Brain pericyte (primary cell): Measurements from ENCODE around the gene HSPG2.
"Not testable (repeated sequence)": the region's sequence is repeated elsewhere in the genome, so short reads cannot be mapped to it uniquely, and the experiment has no call there.

ENCODE experiments used
- DNase-seq: peaks from one replicate; pipeline ENCODE4 v3.0.0-alpha.2; 2012; ENCODE audit warnings: low read depth, low spot score

HSPG2 gene

DNA sequence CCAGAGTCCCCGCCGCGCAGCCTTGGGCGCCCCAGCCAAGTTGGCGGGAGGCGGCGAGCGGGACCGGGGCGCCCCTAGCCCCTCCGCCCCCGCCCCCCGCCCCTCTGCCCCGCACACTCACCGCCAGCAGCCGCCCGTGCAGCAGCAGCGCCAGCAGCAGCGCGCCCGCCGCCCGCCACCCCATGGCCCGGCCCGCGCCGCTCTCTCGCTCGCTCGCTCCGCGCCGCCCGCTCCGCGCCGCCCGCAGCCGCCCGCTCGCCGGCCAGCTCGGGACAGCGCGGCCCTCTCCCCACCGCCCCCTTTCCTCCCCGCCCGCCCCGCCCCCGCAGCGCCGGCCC, at the start of gene HSPG2:
Gene HSPG2, minus strand, starts transcription at position 277 of the 338 bp plus-strand sequence. Its CDS starts 93 bp downstream, at position 184.
- no peak for DNase-seq

DNA sequence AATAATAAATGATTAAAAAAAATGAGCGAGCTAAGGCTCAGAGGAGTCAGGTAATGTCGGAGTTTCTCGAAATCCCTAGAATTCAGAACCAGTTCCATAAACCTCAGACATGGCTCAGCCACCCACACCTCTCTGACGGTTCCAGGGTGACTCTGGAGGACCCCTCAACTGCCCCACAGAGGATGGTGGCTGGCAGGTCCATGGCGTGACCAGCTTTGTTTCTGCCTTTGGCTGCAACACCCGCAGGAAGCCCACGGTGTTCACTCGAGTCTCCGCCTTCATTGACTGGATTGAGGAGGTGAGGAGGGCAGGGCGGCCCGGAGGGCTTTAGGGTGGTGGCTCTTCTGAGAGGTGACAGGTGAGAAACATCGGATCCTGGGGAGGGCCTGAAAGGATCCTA, 49.3 kb upstream of the HSPG2 start:
- not testable (repeated sequence) for DNase-seq

DNA sequence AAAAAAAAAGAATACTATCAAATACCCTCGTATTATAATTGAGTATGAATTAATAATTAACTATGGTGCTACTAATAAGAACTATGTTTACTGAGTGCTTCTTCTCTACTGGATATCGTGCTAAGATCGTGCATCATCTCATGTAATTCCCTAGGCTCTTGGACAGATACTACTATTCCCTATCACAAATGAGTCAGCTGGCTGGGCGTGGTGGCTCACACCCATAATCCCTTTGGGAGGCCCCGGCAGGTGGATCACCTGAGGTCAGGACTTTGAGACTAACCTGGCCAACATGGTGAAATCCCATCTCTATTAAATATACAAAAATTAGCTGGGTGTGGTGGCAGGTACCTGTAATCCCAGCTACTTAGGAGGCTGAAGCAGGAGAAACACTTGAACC, 48.8 kb upstream of the HSPG2 start:
- DNase-seq: not testable (repeated sequence)

DNA sequence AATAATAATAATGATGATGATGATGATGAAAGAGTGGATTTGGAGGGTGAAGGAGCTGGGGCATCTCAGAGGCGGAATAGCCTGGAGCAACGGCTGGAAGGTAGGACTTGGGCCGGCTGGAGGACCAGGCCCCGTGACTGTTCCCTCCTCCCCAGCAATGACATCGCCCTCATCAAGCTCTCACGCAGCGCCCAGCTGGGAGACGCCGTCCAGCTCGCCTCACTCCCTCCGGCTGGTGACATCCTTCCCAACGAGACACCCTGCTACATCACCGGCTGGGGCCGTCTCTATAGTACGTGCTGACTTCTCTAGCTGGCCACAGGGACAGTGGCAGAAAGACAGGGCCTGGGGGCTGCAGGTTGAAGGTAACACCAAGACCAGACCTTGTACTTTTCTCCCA, 46.4 kb upstream of the HSPG2 start:
- not testable (repeated sequence) for DNase-seq

DNA sequence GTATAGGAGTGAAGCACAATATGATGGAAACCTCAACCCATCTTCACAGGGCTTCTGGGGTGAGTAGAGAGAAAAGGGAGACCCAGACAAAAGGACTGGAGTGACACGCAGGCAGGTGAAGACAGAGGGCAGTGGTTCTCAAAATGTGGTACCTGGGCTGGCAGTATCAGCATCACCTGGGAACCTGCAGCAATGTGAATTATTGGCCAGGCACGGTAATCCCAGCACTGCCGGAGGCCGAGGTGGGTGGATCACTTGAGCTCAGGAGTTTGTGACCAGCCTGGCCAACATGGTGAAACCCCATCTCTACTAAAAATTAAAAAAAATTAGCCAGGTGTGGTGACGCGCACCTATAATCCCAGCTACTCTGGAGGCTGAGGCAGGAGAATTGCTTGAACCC, 45.0 kb upstream of the HSPG2 start:
- not testable (repeated sequence) for DNase-seq

DNA sequence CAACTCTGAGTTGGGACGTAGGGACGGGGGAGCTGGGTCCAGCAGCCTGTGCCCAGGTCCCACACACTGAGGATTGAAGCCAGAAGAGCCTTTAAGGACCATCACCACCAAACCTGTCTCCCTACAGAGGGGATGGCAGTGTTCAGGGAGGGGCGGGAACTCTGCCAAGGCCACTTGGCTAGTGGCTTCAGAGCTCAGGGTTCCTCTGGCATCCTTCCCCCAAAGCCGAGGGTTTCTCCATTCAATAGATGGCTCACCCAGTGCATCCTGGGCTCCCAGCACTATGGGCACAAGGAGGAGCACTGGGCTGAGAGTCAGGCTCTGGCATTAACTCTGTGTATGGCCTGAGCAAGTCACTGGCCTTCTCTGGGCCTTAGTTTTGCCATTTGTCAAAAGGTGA, 44.1 kb upstream of the HSPG2 start:
- not testable (repeated sequence) for DNase-seq

DNA sequence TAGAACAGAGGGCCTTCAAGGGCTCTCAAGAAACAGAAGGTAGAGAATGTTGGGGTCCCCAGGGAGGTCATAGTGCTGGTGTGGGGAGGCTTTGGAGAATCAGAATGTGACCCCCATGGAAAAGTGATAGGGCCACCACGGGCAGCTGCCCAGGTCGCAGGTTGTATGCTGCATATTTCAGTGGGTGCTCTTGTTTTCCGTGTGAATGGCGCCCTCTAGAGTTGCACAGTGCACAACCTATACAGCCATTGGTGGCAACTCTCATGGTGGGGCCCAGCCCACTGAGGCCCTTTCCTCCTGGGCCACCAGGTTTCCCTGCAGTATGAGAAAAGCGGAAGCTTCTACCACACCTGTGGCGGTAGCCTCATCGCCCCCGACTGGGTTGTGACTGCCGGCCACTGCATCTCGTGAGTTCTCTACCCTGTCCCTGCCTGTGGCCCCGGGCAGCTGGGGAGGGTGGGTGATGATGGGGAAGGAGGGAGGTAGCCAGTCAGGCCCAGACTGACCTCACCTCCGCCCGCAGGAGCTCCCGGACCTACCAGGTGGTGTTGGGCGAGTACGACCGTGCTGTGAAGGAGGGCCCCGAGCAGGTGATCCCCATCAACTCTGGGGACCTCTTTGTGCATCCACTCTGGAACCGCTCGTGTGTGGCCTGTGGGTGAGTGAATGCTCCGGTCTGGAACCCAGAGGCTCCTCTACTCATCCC, 43.6 kb upstream of the HSPG2 start:
- not testable (repeated sequence) for DNase-seq

DNA sequence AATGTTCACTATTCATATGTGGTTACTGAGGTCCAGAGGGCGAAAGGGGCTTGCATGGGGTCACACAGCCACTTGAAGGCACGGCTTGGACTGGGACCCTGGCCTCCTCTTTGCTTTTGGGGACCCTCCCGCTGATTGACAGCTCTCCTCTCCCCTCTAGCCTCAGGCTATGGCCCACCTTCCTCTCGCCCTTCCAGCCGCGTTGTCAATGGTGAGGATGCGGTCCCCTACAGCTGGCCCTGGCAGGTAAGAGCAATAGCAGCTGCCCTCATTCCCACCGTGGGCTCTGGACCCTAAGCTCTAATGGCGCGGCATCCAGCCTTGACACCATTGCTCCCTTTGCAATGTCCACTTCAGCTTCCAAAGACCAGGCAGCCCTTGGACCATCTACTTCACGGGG, 41.1 kb upstream of the HSPG2 start:
- DNase-seq: not testable (repeated sequence)

DNA sequence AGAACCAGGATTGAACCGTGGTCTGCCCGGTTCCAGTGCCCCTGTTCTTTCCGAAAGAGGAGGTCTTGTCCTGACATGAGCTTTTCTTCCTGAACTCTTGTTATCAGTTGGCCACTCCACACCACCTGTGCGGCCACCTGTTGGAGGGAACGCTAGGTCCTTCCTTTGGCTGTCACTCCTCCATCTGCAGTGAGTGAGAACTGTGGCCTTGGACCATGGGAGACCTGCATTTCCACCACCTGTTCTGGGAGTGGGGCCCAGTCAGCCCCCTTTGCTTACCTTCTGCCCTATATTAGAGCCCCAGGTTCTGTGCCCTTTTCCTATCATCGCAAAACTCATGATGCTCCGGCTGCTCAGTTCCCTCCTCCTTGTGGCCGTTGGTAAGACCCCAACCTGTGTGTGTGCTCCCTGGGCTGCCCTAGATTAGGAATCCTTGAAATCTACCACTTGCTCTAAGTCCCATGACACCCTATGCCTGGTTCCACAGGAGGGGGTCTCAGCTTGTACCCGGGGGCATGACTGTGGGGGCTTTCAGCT, 39.7 kb upstream of the HSPG2 start, which contains the start of gene CELA3B:
Gene CELA3B, plus strand, starts transcription at position 320 of the 537 bp plus-strand sequence. Its CDS starts 18 bp downstream, at position 338.
- not testable (repeated sequence) for DNase-seq

DNA sequence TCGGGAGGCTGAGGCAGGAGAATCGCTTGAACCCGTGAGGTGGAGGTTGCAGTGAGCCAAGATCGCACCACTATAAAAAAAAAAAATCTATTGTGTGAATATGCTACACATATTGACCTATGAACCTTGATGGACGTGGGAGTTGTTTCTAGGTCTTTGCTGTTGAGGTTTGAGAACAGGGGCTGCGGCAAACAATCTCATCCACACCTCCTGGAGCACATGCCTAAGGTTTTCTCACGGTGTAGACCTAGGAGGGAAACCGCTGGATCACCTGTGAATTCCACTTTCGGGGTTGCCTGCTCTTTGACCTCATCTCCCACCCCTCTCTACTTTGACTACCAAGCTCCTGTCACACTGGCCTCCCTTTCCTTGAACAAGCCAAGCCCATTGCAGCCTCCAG, 38.2 kb upstream of the HSPG2 start:
- DNase-seq: not testable (repeated sequence)

DNA sequence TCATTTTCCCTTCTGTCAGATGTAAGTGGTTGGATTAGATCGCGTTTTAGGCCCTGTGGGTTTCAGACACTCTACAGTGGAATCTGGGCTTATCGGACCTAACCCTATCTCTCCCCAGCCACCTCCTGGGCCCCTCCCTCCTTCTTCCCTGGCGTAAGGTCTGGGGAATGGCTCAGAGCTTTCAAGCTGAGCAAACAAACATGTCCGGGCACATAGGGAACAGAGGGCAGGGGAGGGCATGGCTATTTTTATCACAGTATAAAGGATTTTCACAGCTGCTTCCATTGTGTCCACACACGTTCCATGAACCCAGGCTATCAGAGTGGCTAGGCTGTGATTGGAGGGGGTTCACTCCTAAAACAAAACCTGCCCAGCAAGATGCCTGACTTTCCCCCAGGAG, 37.6 kb upstream of the HSPG2 start:
- not testable (repeated sequence) for DNase-seq

DNA sequence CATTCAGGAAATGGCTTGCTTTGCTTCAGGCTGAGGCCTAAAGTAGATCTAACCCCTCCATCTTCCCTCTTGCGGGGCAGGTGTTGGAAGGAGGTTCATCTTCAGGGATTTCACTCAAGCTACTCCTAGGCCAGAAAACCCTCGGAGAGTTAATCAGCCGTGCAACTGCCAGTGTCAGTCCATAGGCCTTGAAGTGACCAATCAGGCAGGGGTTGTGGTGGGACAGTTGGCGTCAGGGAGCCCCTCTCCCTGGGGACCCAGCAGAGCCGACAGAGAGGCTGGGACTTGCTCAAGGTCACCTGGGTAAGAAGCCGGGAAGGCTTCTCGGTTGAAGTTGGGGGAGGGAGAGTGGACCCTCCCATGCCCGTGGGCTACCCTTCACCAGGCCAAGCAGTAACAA, 36.8 kb upstream of the HSPG2 start:
- DNase-seq: not testable (repeated sequence)

DNA sequence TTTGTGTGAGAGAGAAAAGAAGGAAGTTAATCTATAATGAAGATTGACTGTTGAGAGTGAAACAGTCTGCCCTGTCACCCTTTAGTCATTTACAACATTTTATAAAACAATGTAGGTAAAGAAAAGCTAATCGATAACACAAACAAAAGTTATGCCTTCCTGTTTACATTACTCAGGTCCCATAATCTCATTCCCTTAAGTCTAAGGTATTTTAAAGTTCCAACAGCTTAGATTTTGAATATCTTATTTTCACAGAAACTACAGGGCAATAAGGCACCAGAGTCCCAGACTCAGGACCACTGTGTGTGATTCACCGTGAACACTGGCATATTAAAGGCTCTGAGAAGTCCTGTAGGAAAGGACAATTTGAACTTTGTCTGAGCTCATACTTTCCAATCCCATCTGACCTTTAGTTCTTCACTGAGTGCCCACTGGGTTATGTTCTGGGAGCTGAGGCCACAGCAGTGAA, 35.9 kb upstream of the HSPG2 start:
- not testable (repeated sequence) for DNase-seq

DNA sequence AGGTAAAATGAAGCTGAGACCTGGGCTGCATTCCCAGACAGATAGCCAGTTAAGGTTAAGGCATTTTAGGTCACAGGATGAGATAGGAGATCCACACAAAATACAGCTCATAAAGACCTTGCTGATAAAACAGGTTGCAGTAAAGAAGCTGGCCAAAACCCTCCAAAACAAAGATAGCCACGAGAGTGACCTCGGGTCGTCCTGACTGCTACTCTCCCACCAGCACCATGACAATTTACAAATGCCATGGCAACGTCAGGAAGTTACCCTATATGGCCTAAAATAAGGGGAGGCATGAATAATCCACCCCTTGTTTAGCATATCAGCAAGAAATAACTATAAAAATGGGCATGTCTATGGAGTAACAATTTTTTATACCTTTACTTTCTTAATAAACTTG, 33.4 kb upstream of the HSPG2 start:
- DNase-seq: not testable (repeated sequence)

DNA sequence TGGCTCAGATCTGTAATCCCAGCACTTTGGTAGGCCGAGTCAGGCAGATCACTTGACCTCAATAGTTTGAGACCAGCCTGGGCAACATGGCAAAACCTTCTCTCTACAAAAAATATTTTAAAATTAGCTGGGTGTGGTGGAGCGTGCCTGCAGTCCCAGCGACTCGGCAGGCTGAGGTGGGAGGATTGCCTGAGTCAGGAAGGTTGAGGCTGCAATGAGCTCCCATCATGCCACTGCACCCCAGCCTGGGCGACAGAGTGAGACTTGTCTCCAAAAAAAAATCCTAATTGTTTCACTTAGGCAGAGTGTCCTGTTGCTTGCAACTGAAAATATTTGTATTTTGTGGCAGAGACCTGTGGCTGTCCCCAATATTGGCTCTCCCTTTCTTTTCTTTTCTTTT, 32.0 kb upstream of the HSPG2 start:
- DNase-seq: not testable (repeated sequence)

DNA sequence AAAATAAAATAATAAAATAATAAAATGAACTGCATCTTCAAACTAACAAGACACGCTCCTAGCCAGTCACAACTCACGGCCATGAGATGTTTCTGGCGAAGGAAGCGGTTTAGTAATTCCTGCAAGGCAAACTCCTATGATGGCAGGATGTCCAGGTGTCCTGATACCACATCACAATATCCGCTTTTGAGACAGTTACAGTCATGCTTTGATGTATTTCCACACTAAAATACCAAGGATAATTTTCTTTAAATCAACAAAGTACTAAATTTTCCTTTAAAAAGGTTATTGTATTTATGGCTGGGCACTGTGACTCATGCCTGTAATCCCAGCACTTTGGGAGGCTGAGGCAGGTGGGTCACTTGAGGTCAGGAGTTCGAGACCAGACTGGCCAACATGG, 30.1 kb upstream of the HSPG2 start:
- DNase-seq: not testable (repeated sequence)

DNA sequence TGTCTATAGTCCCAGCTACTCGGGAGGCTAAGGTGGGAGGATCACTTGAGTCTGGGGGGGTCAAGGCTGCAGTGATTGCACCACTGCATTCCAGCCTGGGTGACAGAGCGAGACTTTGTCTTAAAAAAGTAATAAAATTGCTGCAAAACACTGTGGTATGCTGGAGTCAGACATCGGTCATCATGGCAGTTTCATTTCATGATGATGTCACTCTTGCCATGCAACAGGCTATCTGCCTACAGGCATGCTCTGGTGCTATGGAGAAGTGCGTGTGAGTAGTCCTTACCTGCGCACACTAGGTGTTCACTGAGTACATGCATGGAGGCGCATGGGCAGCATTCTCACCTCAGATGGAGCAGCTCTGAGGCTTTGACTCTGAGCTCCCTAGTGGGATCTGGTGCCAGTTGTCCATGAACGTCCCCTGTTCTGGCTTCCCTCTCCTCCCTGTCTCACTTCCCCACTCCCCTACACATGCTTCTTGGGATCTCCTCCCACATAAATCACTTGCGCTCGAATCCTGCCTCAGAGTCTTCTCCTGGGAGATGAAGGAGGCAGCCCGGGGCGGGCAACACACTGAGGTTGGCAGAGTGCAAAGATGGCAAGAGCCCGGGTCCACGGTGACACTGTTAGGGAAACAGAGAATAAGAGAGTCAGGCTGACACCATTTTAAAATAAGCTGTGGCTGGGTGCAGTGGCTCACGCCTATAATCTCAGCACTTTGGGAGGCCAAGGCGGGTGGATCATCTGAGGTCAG, 29.3 kb upstream of the HSPG2 start:
- no peak for DNase-seq

DNA sequence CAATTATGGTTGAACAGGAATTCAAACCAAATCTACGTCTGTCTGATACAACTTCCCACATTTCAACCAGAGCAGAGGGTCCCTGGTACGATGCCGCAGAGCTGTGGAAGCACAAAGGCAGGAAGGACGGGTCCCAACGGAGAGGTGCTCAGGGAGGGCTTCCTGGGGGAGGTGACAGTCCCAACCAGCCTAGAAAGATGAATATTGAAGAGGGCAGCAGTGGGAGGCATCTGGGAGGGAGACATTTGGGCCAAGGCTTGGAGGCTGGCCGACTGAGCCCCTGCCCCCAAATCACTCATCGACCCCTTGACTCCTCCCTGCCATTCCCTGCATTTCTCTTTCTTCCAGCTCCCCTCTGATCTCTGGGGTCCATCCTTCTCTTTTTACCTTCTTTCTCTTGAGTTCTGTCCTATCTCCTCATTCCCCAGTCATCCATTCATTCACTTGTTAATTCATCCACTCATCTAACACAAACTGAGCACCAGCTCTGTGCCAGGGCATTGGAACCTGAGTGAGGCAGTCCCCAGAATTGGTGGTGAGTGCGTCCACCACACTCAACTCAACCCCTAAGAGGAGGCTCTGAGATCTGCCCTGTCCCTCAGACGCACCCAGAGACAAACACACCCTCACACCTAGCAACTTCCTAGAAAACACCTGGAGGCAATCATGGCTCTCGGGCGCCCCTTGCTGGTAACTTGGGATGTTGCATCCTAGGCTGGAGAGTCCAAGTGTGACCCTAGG, 26.5 kb upstream of the HSPG2 start:
- no peak for DNase-seq

DNA sequence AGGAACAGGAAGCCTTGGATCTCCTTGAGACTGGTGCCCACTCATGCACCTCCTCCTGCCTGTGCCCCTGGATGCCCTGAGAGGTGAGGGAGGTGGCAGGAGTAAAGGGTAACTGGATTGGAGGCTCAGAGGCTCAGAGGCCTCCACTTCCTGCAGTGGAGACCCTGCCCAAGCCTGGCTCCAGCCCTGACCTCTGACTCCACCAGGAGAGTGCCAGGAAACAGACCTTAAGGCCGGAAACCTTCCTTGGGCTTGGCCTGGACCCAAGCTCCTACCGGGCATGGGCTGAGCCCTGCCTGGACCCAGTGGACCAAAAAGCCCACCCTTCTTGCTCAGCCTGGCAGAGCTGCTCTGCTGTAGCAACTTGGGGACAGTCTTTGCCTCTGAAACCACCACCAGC, 24.7 kb upstream of the HSPG2 start:
- no peak for DNase-seq

DNA sequence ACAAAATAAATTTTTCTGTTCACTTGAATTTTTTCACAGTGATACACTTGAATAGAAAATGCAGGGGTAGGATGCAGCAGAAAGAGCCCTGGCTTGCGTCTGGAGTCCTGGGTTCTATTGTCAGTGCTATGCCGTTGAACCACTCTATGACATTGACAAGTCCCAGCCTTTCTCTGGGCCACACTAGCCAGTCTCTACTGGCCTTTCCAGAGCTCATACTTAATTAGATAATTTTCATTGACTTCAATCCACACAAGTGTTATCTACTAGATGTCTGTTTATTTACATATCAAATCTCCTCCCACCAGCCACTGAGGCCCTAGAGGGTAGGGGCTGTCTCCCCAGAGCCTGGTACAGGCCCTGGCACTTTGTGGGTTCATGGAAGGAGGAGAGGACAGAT, 24.2 kb upstream of the HSPG2 start:
- no peak for DNase-seq

DNA sequence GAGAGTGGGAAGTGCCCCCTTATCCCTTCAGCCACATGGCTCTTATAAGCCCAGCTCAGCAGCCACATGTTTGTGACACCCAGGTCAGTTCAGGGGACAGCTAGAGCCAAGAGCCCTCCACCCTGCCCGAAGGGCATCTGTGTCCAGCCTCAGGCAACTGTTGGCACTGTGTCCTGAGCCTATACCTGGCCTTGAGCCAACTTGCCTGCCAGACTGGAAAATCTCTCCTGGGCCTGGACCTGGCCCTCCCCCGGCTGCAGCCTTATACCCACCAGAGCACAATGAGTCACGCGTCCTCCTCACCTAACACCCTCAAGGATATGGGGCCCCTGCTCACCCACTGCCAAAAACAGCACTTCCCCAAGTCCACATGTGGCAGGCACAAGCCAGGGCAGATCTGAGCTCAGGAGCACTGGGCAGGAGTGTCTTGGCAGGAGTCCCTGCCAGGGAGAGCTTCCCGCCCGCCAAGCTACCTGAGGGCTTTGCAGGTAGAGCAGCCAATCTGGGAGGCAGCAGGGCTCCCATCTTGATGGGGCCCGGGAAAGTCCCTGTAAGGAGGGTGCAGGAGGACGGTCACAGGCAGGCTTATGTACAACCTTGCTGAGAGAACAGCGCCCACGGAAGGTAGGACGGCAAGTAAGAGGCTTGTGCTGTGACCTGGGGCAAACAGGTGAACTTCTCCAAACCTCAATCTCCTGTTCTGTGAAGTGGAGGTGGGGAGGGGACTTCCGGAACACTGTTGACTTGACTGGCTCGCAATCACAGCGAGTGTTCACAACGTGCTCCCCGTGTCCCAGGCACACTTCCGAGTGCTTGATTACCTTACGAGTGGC, 19.8 kb upstream of the HSPG2 start:
- no peak for DNase-seq
